ENCODE data around the gene HOXD12. TPM values are rescaled to one million over a fixed set of nuclear protein-coding genes. Genes with fewer than 3 reads are reported as not detected.
A peak's percentile ranks its signal among the peaks of the same experiment; 100 is the strongest.

The HOXD12 gene
- total and polyA plus RNA-seq, 7 donors: not detected

GRCh38 chr2:176128172-176128981, 28.8 kb downstream of the HOXD12 start:
- ATAC-seq: no peak
- H3K27ac ChIP-seq: peak overlapping the region; percentile 93
- peak overlapping the region; percentile 84 for H3K4me3 ChIP-seq
- no peak for TF ChIP-seq CTCF (IDR thresholded peaks at IDR 0.05)
- H3K9me3 ChIP-seq: no peaks in the 10 kb centered on the region
- WGBS, 3 donors: 37 to 44% (median 39%) methylated on average over 49 of the region's 49 CpGs
- intact Hi-C loops (cut with DNase I): loop anchor here (2.0 to 5.0 kb wide), 7 partner anchors 329 to 1019 kb away; no protein-coding TSS in a partner anchor
- H3K27me3 ChIP-seq (ENCODE audit: insufficient read depth in 3 of 3, low read length in 2 of 3): peaks cover 0 to 4% (median 2%) of the 10 kb centered on the region in 3 donors
- H3K4me1 ChIP-seq: peaks cover 36% of the 10 kb centered on the region
- H3K36me3 ChIP-seq (ENCODE audit: insufficient read depth in 1 of 2, low read depth in 1 of 2): no peaks in the 10 kb centered on the region
- DNase-seq: no peak

DNA sequence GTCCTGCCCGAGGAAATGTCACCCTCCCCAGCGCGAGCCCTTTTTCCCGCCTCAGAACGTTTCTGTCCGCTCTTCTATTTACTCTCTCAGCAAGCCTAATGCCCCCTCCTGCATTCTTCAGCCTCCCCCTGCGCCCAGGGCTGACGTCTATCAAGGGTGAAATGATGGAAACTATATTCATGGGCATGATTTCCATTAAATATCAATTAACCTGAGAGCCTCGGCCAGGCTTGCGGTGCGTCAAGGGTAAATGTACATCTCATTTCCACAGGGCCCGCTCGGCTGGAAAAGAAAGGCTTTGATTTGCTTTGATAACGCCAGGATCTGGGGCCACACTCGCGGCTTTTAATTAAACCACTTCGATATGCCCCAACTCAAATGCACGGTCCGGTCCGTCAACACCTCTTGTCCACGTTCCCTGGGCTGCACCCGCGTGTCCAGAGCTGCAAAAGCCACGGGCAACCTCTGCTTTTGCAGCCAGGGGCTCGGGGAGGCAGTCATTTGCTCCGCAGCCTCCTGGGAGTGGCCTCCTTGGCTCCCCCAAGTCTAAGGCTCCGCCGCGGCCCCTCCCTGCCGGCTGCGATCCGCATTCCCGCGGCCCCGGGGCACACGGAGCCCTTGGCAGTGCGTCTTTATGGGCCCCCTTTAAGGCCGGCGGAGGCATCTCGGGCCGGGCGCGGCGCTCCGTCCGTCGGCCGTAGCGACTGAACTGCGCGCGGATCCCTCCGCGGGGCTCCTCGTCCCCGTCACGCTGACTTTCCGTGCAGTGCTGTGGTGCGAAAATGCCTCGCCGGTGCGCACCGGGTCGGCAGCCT, 29.6 kb downstream of the HOXD12 start, which contains the start of gene HOXD8:
Gene HOXD8 (plus strand): TSS at position 724 of the 815 bp plus-strand sequence. CDS start 662 bp downstream, outside the sequence.
- peak within 1 kb of the TSS; percentile 84 for H3K4me3 ChIP-seq
- no peaks in the 10 kb centered on the region for H3K36me3 ChIP-seq (ENCODE audit: insufficient read depth in 1 of 2, low read depth in 1 of 2)
- peak within 1 kb of the TSS; percentile 93 for H3K27ac ChIP-seq
- DNase-seq: peak; percentile 83 to 93
- intact Hi-C loops (cut with DNase I): loop anchor here (2.0 to 5.0 kb wide), 7 partner anchors 328 to 1018 kb away; no protein-coding TSS in a partner anchor
- peak; percentile 66 to 81 (median 80) for ATAC-seq
- H3K4me1 ChIP-seq: peaks cover 40% of the 10 kb centered on the region
- no peaks in the 10 kb centered on the region for H3K9me3 ChIP-seq
- TF ChIP-seq CTCF (IDR thresholded peaks at IDR 0.05): no peak
- peaks cover 0 to 4% (median 0%) of the 10 kb centered on the region in 3 donors for H3K27me3 ChIP-seq (ENCODE audit: insufficient read depth in 3 of 3, low read length in 2 of 3)
- 1 to 2% (median 2%) methylated on average over 49 to 64 of the region's 64 CpGs for WGBS, 3 donors

- Histone ChIP-seq H3K9me3 (no peaks in the 10 kb centered on the region), H3K27me3 (ENCODE audit: insufficient read depth in 3 of 3, low read length in 2 of 3) (peaks cover 0 to 4% (median 0%) of the 10 kb centered on the region in 3 donors), H3K4me1 (peaks cover 41% of the 10 kb centered on the region), H3K4me3 (peak overlapping the region; percentile 84), H3K27ac (peak overlapping the region; percentile 93), H3K36me3 (ENCODE audit: insufficient read depth in 1 of 2, low read depth in 1 of 2) (no peaks in the 10 kb centered on the region)
- peak; percentile 44 to 52 (median 48) for ATAC-seq
- TF ChIP-seq CTCF (IDR thresholded peaks at IDR 0.05): no peak
- WGBS, 3 donors: 0 to 1% (median 0%) methylated on average over 17 to 43 of the region's 43 CpGs
- peak; percentile 56 to 78 for DNase-seq
- intact Hi-C loops (cut with DNase I): loop anchor here (2.0 to 5.0 kb wide), 7 partner anchors 328 to 1018 kb away; no protein-coding TSS in a partner anchor
Measured at GRCh38 chr2:176129813-176130146, 30.2 kb downstream of the HOXD12 start.

- TF ChIP-seq CTCF (IDR thresholded peaks at IDR 0.05): peak; percentile 6
- Histone ChIP-seq H3K27ac (peak overlapping the region; percentile 93), H3K36me3 (ENCODE audit: insufficient read depth in 1 of 2, low read depth in 1 of 2) (no peaks in the 10 kb centered on the region), H3K4me3 (peak overlapping the region; percentile 84), H3K9me3 (no peaks in the 10 kb centered on the region), H3K27me3 (ENCODE audit: insufficient read depth in 3 of 3, low read length in 2 of 3) (peaks cover 0 to 4% (median 0%) of the 10 kb centered on the region in 3 donors), H3K4me1 (peaks cover 46% of the 10 kb centered on the region)
- ATAC-seq (peak; percentile 50 to 68 (median 57)), DNase-seq (peak; percentile 55 to 77)
- 0 to 1% (median 1%) methylated on average over 37 to 100 of the region's 100 CpGs for WGBS, 3 donors
- intact Hi-C loops (cut with DNase I): no loop called here
Measured at GRCh38 chr2:176130147-176130956, 30.8 kb downstream of the HOXD12 start.
